Measurements from ENCODE around the gene LMOD1.

- no peak for TF ChIP-seq POLR2AphosphoS5 (IDR thresholded peaks at IDR 0.05; ENCODE audit: low read depth, low read length)
- no peak for TF ChIP-seq TAF1 (IDR thresholded peaks at IDR 0.05; ENCODE audit: borderline replicate concordance, low read depth, low read length)
Observed at GRCh38 chr1:201925981-201926645, 20.2 kb downstream of the LMOD1 start.

Data from GM12892 (cell line).